Activated CD8-positive, alpha-beta memory T cell treated with anti-CD3 and anti-CD28 coated beads, Interleukin-2, amount 50 U/mL, for 48 hours (primary cell): ENCODE measurements around the gene TMED5.
"Not testable (repeated sequence)": the region's sequence is repeated elsewhere in the genome, so short reads cannot be mapped to it uniquely, and the experiment has no call there.

Source experiments
- DNase-seq: peaks from one replicate; pipeline ENCODE4 v3.0.0-alpha.2; 2020

The TMED5 gene

DNA sequence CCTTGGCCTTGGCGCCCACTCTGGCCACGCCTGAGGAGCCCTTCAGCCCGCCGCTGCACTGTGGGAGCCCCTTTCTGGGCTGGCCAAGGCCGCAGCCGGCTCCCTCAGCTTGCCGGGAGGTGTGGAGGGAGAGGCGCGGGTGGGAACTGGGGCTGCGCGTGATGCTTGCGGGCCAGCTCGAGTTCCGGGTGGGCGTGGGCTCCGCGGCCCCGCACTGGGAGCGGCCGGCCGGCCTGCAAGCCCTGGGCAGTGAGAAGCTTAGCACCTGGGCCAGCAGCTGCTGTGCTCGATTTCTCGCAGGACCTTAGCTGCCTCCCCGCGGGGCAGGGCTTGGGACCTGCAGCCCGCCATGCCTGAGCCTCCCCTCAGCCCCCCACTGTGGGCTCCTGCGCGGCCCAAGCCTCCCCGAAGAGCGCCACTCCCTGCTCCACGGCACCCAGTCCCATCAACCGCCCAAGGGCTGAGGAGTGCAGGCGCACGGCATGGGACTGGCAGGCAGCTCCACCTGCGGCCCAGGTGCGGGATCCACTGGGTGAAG, 10.0 kb downstream of the TMED5 start:
- not testable (repeated sequence) for DNase-seq

DNA sequence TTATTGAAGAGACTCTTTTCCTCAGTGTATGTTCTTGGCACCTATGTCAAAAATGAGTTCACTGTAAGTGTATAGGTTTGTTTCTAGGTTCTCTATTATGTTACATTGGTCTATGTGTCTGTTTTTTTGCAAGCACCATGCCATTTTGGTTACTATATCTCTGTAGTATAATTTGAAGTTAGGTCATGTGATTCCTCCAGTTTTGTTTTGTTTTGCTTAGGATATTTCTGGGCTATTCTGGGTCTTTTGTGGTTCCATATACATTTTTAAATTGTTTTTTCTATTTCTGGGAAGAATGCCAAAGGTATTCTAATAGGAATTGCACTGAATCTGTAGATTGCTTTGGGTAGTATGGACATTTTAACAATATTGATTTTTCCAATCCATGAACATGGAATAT, 13.2 kb downstream of the TMED5 start:
- no peak for DNase-seq

DNA sequence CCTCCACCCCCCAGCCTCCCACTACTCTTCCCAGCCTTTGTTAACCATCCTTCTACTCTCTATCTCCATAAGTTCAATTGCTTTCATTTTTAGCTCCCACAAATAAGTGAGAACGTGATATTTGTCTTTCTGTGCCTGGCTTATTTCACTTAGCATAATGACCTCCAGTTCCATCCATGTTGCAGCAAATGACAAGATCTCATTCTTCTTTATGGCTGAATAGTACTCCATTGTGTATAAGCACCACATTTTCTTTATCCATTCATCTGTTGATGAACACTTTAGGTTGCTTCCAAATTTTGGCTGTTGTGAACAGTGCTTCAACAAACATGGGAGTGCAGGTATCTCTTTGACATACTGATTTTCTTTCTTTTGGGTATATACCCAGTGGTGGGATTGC, 14.3 kb downstream of the TMED5 start:
- not testable (repeated sequence) for DNase-seq

DNA sequence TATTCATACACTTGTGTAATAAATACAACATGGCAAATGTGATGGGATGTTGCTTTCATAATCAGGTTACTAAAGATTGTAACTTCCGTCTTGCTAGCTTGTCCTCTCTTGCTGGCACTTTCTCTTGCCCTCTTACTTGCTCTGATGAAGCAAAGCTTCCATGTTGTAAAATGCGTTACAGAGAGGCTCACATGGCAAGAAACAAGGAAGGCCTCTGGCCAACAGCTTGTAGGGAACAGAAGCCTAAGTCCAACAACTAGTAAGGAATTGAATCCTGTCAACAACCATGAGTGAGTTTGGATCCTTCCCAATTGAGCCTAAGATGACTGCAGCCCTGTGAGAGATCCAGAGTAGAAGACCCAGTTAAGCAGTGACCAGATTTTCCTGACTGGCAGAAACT, 15.4 kb downstream of the TMED5 start:
- no peak for DNase-seq

DNA sequence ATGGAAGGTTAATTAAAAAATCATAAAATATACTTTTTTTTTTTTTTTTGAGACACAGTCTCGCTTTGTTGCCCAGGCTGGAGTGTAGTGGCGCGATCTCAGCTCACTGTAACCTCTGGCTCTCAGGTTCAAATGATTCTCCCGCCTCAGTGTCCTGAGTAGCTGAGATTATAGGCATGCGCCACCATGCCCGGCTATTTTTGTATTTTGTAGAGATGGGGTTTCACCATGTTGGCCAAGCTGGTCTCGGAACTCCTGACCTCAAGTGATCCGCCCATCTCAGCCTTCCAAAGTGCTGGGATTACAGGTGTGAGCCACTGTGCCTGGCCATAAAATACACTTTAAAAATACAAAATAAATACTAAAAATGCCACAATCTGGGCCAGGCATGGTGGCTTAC, 16.9 kb downstream of the TMED5 start:
- DNase-seq = not testable (repeated sequence)

DNA sequence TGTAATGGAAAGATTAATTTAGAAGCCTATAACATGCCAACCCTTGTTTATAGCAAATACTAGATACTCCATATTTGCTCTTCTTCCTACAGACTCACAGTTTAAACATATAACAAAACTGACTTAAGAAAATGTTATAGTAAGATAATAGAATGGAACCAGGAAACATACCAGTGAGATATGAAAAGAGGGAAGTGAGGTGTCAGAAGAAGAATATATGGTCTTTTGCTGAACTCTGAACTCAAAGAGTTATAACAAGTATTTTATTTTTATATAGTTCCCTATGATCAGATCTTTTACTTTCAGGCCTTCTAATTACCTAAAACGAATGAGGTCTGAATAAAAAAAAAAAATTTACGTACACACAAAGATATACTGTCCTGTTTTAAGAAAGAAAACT, 20.9 kb downstream of the TMED5 start:
- no peak for DNase-seq

DNA sequence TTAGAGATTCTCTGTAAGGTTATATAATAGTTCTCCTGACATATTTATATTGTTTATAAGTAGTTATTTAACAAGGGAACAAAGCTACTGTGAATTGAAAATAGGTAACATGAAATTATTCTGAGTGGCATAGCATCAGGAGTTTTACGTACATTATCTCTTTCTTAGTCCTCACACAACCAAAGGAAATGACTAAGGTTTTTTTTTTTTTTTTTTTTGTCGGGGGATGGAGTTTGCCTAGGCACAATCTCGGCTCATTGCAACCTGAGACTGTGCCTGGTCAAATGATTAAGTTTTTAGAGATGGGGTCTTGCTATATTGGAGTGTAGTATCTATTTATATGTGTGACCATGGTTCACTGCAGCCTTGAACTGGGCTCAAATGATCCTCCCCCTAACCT, 24.9 kb downstream of the TMED5 start:
- DNase-seq = no peak

DNA sequence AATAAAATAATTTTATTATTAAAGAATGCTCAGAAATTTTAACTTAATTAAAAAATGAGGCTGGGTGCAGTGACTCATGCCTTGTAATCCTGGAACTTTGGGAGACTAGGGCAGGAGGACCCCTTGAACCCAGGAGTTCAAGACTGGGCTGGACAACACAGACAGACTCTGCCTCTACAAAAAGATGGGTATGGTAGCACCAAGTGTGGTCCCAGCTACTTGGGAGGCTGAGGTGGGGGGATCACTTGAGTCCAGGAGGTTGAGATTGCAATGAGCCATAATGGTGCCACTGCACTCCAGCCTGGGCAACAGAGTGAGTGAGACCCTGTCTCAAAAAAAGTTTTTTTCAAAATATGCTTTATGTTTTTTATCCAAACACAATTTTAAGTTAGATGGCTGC, 25.3 kb downstream of the TMED5 start:
- no peak for DNase-seq

DNA sequence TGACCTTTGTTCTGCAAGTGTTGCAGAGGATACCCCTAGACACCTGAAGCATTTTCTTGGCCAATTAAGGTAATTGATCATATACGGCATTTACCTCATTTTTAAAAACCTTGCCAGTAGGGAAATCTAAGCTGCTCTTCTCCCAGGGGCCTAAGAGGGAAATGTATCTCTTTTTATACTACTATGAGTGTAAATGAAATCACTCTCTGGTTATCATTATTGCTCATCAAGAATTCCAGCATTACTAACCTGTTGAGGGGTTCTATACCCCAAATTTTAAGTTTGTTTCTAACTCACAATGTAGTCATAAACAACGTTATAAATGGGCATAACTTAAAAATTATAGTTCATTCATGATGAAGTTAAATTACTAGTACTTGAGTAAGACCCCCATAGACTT, 27.4 kb downstream of the TMED5 start:
- DNase-seq = no peak

DNA sequence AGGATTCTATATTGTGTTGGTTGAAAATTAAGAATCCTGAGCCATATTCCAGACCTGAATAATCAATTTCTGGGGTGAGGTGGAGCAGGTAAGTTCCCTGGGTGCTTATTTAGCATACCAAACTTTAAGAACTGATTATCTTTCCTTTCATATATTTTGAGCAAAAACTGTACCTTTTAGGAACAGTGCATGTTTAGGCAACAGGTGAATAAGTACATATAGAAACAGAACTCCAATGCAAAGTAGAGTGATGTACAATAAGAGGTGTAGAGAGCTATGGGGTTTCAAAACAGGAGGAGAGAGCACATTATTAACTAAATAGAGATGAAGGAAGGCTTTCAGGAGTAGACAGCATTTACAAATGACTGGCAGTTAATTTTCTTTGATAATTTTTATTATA, 28.7 kb downstream of the TMED5 start:
- DNase-seq = no peak

DNA sequence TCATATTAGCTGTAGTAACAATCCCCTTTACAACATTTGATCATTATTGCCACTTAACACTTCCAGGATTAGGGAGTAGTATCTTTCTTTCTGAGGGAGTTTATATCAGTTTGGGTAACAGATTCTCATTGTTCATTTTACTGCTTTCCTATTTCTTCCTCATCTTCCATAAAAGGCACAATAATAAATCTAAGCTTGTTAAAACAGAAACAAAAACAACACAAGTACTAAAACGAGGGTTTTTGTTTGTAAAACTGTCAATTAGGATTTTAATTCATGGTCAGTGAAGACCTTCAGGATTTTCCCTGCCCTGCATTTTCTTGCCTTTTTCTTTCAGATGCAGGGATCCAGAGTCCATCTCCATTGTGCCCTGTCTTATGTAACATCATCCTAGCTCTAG, 29.5 kb downstream of the TMED5 start:
- no peak for DNase-seq

DNA sequence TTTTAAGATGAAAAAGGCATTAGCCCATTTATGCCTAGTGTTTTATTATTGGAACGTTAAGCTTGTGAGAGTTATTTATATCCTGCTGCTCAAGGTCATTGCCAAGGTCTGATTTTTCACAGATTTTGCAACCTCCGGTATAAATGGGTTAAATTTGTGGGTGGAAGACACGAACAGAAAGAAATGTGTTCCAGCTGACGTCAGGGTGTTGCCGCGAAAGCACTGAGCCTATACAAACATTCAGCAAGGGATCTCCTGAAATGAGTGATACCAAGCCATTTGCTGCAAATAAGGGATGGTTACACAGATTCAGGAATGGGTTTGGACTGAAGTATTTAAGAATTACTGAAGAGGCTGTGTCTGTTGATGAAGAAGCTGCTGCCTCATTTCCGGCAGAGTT, 32.2 kb downstream of the TMED5 start:
- DNase-seq = no peak

DNA sequence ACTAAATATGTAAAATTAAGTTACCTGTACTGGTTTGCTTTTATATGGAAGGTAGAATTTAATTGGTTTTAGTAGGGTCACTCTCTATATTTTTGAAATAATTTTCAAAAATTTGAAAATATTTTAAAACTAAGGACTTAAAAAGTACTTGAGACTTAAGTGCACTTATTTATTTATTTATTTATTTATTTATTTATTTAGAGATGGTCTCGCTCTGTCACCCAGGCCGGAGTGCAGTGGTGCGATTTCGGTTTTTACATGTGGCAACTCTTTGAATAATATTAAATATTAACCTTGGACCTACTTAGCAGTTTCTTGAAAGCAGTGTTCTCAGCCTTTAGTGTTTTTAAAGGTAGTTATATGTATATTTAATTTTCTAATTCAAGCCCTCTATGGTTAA, 36.4 kb downstream of the TMED5 start:
- no peak for DNase-seq

DNA sequence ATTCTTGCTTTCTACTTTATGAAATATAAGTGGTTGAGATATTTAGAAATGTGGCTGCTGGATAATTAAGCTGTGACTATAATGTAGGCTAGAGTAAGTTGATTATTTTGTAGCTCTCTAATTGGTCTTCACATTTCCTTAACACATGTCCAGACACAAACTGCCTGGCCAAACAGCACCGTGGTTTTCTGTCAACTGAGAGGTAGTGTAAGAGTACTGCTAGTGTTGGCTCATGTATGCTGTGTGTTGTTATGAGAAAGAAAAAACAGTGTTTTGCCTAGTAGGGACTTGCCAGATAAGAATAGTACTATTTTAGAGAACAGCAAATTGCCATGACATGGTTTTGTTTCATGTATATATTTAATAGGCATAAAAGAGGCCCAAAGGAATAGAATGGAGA, 37.1 kb downstream of the TMED5 start:
- no peak for DNase-seq

DNA sequence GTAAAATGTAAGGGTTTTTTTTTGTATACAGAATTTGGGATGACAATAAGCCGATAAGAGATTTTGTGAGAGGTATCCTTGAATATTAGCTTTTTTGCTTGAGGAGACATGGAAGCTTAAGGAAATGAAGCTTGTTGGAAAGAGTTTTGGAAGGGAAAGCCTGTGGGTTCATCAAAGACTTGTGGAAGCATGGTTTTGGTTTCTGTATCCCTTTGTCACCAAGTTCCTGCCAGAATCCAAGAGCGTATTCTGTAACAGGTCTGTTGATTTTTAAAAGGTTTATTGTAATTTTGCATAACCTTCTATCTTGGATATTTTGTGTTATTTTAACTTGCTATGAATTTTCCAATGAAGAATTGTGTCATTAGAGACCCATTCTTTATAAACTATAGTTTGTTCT, 38.1 kb downstream of the TMED5 start:
- DNase-seq = no peak

DNA sequence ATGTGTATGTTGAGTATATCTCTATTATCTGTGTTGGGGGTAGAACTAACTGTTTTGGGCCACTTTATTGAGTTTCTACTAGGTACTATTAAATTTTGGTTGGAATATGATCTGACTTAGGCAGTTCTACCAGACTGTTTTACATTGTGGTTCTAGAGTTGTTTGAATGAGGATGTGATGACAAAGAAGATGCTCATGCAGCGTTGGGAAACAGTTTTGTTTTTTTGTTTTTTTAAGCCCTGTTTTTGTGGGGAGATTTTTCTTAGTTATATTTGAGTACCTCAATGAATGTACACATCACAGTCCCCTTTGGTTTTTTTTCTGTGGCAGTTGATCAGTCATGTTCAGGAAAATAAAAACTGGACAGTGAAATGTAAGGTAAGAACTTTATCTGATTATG, 40.1 kb downstream of the TMED5 start:
- DNase-seq = no peak

DNA sequence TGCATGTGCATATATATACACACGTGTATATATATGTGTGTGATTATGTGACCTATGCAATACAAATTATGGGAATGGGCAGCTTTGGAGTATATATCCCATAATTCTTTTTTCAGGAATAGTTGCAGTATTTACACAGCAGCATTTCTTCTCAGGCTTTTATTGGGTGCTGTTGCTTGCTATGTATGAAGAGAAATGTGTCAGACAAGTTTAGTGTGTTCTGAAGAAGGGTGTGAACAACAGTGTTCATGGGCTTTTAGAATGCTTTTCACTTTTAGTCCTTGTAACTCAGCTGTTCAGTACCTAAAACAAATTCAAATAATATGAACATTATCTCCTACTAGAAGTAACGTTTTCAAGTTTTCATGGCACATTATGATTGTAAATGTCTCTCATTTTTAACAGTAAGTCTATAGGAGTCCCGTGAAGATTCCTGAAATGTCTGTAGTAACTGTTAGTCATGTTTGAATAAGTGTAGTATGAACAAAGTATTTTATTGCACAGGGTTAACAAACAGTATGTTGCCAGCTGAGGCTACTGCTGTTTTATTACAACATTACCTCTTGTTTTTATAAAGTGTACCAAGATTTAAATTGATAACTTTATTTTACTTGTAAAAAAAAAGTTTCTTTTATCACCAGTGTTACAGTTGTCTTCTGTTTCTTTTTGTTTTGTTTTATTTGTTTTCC, 42.5 kb downstream of the TMED5 start:
- no peak for DNase-seq

DNA sequence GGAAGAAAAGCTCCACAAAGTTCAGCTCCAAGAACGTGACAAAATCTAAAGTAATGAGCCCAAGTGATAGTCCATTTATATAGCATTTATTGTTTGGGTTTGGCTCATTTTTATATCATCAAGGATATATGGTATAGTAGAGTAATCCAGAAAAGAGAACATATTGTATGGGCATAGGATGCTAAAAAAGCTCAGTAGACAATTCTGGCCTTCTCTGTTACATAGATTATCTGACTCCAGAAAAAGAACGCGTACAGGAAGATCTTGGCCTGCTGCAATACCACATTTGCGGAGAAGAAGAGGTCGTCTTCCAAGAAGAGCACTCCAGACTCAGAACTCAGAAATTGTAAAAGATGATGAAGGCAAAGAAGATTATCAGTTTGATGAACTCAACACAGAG, 43.8 kb downstream of the TMED5 start:
- no peak for DNase-seq

DNA sequence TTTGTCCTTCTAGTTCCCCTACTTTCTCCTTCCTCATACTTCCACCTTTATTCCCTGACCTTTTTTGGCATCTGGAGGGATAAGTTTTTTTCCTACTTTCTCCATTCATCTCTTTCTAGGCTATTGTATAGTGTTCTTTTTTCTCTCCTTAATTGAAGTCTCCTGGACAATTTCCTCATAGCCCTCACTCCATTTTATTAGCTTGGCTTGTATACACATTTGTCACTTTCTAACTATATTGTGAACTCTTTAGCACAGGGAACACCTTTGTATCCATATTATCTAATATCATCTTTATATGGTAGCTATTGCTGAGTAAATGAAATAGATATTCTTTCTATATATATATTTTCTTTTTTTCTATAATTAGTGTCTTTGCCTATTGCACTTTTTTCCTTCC, 47.6 kb downstream of the TMED5 start:
- no peak for DNase-seq

DNA sequence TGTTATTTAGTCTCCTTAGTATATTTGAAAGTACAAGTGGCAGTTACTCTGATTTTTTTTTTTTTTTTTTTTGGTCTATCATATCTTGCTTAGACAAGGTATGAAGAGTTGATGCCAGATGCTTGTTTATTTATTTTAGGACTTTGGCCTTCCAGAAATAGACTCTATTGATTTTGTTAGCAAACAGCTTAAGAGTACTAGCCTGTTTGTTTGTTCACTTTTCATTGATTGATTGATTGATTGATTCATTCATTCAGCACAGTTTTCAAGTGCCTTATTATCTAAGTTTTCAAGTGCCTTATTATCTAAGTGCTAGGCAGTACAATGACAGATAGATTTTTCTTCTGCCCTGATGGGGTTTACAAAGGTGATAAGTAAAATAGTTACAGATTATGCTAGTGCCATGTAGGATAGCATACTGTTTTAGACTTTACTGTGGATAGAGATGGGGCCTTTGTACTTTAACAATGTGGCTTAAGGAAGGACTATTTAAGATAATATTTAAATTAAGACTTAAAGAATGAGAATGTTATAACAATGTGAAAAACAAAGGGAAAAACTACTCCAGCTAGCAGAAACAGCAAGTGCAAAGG, 50.6 kb downstream of the TMED5 start:
- DNase-seq = no peak

DNA sequence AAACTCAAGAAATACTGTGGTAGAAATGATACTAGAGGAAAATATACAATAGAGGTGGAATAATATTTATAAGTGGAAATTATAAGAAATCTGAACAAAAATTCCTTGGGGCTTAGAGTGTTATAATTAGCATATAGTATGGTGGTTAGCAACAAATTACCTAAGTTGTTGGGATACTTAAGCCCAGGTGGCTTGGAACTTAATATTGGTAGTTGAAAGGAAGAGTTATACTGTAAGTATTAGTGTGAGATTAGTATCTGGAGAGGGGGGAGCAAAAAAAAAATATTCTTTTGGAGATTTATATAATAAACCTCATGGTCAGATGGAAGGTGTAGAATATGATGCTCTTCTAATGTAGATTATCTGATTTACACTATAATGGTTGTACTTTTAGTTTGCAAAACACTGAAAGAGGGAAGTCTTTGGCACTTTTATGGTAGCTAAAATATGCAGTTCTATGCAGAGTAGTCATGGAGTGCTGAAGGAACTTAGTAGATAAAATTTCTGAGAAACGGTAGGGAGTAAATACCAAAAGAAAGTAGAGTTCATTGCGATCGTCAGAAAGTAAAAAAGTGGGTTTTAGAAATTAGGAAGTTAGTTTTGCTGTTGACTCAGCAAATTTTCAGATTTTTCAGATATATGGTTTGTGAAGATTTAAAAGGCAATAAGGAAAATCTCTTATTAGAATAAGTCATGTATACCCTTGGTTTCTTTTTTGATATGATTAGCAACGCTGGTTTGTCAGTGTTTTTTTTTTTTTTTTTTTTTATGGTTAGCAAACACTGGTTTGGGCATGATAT, 55.5 kb downstream of the TMED5 start:
- no peak for DNase-seq

DNA sequence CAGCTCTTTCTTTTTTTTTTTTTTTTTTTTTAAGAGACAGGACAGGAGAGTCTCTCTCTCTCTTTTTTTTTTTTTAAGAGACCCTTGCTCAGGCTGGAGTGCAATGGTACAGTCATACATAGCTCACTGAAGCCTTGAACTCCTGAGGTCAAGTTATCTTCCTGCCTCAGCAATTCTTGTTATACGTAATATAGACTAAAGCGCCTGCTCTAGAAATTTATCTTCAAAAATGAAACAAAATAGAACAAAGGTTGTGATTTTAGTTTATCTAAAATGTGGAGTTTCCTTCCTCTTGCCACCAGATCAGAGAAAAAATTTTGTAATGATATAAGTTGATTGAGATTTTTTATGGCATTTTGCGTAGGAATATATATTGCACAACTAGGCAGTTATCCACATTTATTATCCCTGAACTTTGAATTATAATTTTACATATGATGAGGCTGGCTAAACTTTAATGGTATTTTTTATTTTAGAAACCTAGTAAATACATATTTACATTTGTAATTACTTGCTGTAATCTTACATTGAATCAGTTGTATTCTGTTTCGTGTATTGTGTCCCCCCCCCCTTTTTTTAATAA, 56.9 kb downstream of the TMED5 start:
- DNase-seq = no peak

DNA sequence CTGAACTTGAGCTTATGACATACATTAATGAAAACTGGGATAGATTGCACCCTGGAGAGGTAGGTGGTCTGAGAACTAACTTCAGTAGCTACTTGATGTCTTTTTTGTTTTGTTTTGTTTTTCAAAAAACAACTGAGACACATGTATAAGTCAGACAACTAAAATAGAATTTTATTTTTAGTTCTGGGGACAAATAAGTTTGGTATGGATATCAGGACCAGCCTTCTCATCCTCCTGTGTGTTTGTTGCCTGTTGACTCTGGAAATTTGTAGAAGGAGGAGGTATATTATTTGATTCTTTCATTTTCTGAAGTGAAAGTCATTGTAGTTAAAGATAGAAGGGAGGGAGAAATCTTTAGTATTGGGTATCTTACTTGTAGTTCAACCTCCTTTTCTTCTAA, 59.6 kb downstream of the TMED5 start:
- no peak for DNase-seq

DNA sequence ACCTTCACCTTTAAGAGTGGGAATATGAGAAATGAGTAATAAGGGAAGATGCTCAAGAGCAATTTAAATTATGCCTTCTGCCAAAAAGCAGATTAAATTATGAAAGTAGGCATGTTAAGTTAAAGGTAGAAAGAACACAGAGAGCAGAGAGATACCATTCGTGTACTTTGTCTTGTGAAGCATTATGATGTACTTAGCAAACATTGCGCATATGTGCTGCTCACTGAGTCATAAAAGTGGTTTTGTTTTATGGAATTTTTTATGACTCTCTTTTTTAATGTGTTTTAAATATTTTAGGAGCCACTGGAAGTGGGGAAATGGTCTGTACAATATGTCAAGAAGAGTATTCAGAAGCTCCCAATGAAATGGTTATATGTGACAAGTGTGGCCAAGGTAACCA, 65.8 kb downstream of the TMED5 start:
- no peak for DNase-seq
